Nasal cavity respiratory epithelium epithelial cell of viscerocranial mucosa (primary cell): Measurements from ENCODE around the gene INO80E. TPM values are rescaled to one million over a fixed set of nuclear protein-coding genes. Genes with fewer than 3 reads are reported as not detected.

Source experiments
- total RNA-seq: library from RNA; depleted of rRNA; stranded (reverse); fragments of >200 nt; gene quantifications from 2 replicates; pipeline ENCODE4 v1.2.3, GENCODE V29; 2014

Gene INO80E, protein sequence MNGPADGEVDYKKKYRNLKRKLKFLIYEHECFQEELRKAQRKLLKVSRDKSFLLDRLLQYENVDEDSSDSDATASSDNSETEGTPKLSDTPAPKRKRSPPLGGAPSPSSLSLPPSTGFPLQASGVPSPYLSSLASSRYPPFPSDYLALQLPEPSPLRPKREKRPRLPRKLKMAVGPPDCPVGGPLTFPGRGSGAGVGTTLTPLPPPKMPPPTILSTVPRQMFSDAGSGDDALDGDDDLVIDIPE
- total RNA-seq: 14.4 and 19.4 TPM in 2 replicates

DNA sequence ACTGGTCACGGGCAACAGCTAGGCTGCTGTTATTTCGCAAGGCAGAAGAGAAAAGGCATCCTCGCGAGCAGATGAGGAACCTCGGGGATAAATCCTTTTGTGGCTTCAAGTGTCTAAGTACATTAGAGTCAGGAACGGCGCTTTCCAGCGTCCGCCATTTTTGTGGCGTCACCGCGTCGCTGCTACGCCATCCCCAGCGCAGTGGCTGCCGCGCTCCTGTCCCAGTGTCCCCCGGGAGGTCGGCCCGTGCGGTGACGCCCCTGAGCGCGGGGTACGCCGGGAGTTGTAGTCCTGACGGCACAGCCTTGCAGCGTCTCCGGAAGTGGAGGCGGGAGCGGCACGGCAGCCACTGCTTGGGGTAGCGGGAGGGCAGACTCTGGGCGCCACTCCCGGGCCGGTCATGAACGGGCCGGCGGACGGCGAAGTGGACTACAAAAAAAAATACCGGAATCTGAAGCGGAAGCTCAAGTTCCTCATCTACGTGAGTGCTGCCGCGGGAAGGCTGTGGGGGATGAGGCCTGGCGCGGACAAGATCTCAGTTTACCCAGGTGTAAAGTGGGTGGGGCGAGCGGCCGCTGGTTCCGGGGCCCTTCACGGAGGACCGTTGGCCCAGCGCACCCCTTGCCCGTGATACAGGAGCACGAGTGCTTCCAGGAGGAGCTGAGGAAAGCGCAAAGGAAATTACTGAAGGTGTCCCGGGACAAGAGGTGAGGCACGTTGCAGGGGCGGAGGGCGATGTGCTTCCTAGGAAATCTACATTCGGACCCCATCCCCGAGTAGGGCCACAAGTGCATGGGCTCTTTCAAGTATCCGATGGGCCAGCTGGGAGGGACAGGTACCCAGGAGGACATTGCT, at the start of gene INO80E:
INO80E (plus strand) TSS at position 331 of the 855 bp plus-strand sequence; CDS start at position 401, 70 bp downstream.

GRCh38 chr16:29961479-29962343, 34.3 kb upstream of the INO80E start, which contains the start of gene TMEM219:
Gene TMEM219, plus strand, starts transcription at chr16:29962079. Its CDS starts 1,065 bp downstream, at chr16:29963144.

DNA sequence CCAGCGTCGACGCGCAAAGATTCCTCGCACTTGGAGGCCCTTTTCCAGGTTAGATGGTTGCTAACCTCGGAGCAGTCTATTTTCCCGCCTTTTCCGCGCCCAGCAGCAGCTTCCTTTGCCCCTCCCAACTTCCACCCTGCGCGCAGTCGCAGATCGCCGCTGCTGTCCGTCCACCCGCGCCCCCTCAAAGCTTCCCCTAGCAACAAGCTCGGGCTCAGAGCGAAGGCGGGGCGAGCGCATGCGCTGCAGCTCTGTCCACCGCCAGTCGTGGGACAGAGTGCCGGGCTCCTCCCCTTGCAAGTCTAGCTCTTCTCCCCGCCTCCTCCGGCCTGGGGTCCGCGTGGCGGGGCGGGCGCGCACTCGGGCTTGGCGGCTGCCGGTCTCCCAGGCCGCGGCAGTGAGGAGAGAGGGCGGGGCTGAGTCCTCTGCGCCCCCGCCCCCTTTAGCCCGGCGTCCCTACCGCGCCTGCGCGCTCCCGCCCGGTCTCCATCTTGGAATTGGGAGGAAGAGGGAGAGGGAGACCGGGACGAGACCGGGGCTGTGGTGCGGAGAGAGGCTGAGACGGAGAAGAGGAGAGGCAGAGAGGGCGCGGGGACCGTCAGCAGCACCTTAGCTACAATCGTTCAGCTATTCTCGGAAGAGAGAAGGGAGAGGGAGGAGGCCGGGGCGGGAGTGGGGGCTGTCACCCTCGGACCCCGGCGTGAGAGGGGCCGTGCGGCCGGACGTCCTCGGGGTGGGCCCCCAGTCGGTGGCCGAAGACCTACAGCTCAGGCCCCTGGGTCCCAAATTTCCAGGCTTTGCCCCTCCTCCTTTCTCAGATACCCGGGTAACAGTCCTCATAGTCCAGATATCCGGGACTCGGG, 22.4 kb upstream of the INO80E start, which contains the start of gene TAOK2:
TAOK2 (plus strand) TSS at position 485 of the 863 bp plus-strand sequence. CDS start 3,905 bp downstream, outside the sequence.

GRCh38 chr16:29995324-29995910, 624 bp upstream of the INO80E start, which contains the start of gene HIRIP3:
Gene HIRIP3, minus strand, starts transcription at chr16:29995617. Its CDS starts 12 bp downstream, at chr16:29995605.

DNA sequence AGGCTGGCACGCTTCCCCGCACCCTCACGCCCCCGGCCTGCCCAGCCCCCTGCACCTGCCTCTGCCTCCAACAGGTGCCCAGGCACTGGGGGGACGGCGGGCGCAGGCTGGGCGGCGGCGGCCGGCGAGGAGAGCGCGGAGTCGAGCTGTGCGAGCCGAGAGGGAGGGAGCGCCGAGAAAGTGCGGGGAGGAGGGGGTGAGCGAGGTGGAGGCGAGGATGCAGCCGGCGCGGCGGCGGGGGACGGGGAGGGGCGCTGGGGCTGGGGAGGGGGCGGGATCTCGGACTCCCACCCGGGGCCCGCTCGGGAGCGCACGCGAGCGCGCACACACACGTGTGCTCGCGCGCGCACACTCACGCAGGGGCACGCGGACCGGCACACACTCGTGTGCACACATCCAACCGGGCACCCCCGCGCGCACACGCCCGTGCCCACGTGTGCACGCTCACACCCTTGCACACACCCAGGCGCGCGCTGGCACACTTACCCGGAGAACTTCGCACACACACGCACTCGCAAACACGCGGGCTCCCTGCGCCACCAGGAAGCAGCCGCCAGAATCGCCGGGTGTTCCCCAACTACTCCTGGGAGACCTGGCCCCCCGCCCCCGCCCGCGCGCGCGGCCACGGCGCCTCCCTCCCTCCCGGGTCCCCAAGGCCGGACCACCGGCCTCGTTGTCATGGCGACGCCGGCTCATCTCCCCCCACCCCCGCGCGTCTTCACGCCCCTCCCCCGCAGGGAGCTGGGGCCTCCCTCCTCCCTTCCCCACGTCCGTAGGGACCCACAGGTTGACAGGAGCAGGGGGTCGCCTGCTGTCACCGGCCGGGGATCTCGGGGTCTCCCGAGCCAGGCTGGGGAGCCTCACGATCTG, 15.0 kb downstream of the INO80E start, which contains the start of gene DOC2A:
DOC2A (minus strand) TSS at position 184 of the 870 bp plus-strand sequence. CDS start 805 bp downstream, outside the sequence.

DNA sequence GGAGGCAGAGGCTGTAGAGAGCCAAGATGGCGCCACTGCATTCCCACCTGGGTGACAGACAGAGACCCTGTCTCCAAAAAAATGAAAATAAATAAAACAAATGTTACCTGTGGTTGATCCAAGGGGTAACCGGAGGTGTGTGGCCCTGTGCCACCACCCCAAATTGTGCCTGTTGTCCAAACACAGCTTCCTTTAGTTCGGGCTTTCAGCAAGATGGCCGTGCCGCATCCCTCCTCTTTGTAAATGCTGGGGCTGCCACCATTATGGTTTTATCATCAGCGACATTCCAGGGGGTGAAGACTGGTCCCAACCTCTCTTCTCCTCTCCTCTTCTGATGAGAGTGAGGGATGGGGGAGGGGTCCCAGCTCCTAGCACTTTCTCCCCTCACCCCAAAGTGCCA, 26.8 kb downstream of the INO80E start, which contains the start of gene C16orf92:
C16orf92 (plus strand) TSS at position 312 of the 400 bp plus-strand sequence. CDS start 143 bp downstream, outside the sequence.

DNA sequence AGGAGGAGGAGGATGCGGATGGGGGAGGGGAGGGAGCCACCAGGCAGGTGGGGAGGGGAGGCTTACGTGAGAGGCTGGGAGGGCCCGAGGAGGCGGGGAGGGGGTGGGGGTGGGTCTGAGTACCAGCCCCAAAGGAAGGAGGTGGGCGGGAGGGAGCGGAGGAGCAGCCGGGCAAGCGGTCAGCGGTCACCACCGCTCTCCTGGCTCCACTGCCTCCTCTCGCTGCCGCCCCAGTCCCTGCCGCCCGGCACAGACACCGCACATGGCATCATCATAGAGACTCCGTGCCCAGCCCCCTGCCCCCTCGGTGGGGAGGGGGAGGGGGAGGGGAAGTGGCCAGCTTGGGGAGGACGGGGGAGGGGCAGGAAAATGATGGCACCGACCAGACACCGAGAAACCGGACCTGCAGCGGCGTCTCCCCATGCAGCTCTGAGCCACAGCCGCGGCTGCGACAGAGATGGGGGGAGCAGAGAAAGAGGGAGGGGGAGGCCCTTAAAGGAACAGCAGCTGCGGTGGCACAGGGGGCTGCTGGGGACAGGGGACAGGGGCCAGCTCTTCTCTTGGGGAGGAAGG, 34.9 kb downstream of the INO80E start, which contains the start of gene TLCD3B:
TLCD3B (minus strand) TSS at position 431 of the 573 bp plus-strand sequence. CDS start 744 bp downstream, outside the sequence.

Other genes with a start within 250 kb of the INO80E start
- gene ZG16, start 218.0 kb upstream of the INO80E start, total RNA-seq: not detected in 2 replicates
- gene KIF22, start 205.5 kb upstream of the INO80E start, total RNA-seq: 7.0 and 13.0 TPM in 2 replicates
- gene MAZ, start 189.7 kb upstream of the INO80E start, total RNA-seq: 151 and 243 TPM in 2 replicates
- not detected in 2 replicates for gene PRRT2, start 184.0 kb upstream of the INO80E start, total RNA-seq
- gene PAGR1, start 180.1 kb upstream of the INO80E start, total RNA-seq: 13.9 and 21.5 TPM in 2 replicates
- gene MVP, start 175.8 kb upstream of the INO80E start, total RNA-seq: 74.2 and 246 TPM in 2 replicates
- gene CDIPT, start 133.0 kb upstream of the INO80E start, total RNA-seq: 45.5 and 62.7 TPM in 2 replicates
- 4.8 and 18.9 TPM in 2 replicates for gene SEZ6L2, start 96.7 kb upstream of the INO80E start, total RNA-seq
- 1.6 and 4.4 TPM in 2 replicates for gene ASPHD1, start 95.8 kb upstream of the INO80E start, total RNA-seq
- gene KCTD13, start 70.0 kb upstream of the INO80E start, total RNA-seq: 9.2 and 13.3 TPM in 2 replicates
- gene TMEM219, start 34.2 kb upstream of the INO80E start, total RNA-seq: 49.9 and 50.0 TPM in 2 replicates
- 20.5 and 43.8 TPM in 2 replicates for gene TAOK2, start 22.4 kb upstream of the INO80E start, total RNA-seq
- 8.2 and 11.7 TPM in 2 replicates for gene HIRIP3, start 624 bp upstream of the INO80E start, total RNA-seq
- gene DOC2A, start 14.8 kb downstream of the INO80E start, total RNA-seq: 0.21 TPM in 1 of 2 replicates, not detected in the other
- gene C16orf92, start 27.0 kb downstream of the INO80E start, total RNA-seq: not detected in 2 replicates
- not detected in 2 replicates for gene TLCD3B, start 35.0 kb downstream of the INO80E start, total RNA-seq
- gene ALDOA, start 69.5 kb downstream of the INO80E start, total RNA-seq: 295 and 817 TPM in 2 replicates
- 136 and 178 TPM in 2 replicates for gene PPP4C, start 79.8 kb downstream of the INO80E start, total RNA-seq
- gene TBX6, start 95.7 kb downstream of the INO80E start, total RNA-seq: 0.34 and 0.85 TPM in 2 replicates
- 5.1 and 14.5 TPM in 2 replicates for gene YPEL3, start 100.0 kb downstream of the INO80E start, total RNA-seq
- 1.8 and 3.8 TPM in 2 replicates for gene GDPD3, start 117.3 kb downstream of the INO80E start, total RNA-seq
- 7.1 and 7.2 TPM in 2 replicates for gene MAPK3, start 127.0 kb downstream of the INO80E start, total RNA-seq
- 0.78 and 1.0 TPM in 2 replicates for gene CORO1A, start 187.4 kb downstream of the INO80E start, total RNA-seq
- gene BOLA2B, start 197.4 kb downstream of the INO80E start, total RNA-seq: 32.4 and 51.9 TPM in 2 replicates
- 19.6 and 47.2 TPM in 2 replicates for gene SLX1A, start 197.6 kb downstream of the INO80E start, total RNA-seq
- 1.0 and 1.9 TPM in 2 replicates for gene SULT1A3, start 203.0 kb downstream of the INO80E start, total RNA-seq